WERI-Rb-1 (cell line): ENCODE results near the gene RUFY2.

Source experiments
- DNase-seq: peaks from one replicate; pipeline ENCODE4 v3.0.0-alpha.2; 2020
- H3K27ac ChIP-seq: fragments of 250-450 bp; sonication (Bioruptor Pico); 2 replicates; pipeline ENCODE4 v1.5.1; 2020; ENCODE audit warnings: mild to moderate bottlenecking, moderate library complexity
- H3K27me3 ChIP-seq: fragments of 250-450 bp; sonication (Bioruptor Pico); 2 replicates; pipeline ENCODE4 v1.5.1; 2021; ENCODE audit warnings: mild to moderate bottlenecking, low read depth, moderate library complexity; ENCODE audit not compliant: insufficient read depth, severe bottlenecking
- H3K36me3 ChIP-seq: fragments of 250-450 bp; sonication (Bioruptor Pico); 2 replicates; pipeline ENCODE4 v1.5.1; 2020; ENCODE audit warnings: mild to moderate bottlenecking, moderate library complexity
- H3K4me3 ChIP-seq: 2 replicates; pipeline ENCODE4 v1.5.1; 2011; ENCODE audit warnings: low read depth, mild to moderate bottlenecking, control low read depth, low read length
- H3K9me3 ChIP-seq: fragments of 250-450 bp; sonication (Bioruptor Pico); 2 replicates; pipeline ENCODE4 v1.5.1; 2021; ENCODE audit warnings: mild to moderate bottlenecking, moderate library complexity; ENCODE audit not compliant: severe bottlenecking
- TF ChIP-seq, protein P1 (sequence below): IDR thresholded peaks from 2 replicates; pipeline ENCODE4 v1.5.1; 2011; ENCODE audit warnings: low read depth, mild to moderate bottlenecking, control low read depth, inconsistent platforms, low read length

The RUFY2 gene

DNA sequence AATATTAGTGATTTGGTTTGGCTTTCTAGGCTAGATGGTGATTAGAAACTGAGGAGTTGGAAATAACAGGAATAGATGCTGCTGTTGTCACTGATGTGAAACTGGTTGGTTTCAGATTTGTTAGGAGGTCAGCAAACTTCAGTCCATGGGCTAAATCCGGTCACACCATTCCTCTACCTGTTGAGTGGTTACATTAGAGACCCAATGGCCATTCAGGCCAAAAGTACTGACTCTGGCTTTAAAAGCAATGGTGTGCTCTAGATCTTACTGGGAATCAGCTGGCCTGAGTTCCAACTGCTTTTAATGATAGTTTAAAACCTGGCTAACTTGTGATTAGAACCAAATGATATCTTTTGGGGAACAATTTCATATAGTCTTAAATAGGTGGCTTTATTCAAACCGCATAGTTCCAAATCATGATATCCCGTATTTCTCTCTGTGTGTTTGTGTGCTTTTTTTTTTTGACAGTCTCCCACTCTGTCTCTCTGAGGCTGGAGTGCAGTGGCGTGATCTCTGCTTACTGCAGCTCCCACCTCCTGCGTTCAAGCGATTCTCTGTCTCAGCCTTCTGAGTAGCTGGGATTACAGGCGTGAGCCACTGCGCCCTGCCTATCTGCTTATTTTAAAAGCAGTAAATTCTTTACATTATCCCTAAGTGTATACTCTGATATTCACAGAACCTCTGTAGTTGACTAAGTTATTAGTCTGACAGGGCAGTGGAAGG is 66.6 kb downstream of the RUFY2 start:
- DNase-seq, result no peak
- TF ChIP-seq, protein P1, sequence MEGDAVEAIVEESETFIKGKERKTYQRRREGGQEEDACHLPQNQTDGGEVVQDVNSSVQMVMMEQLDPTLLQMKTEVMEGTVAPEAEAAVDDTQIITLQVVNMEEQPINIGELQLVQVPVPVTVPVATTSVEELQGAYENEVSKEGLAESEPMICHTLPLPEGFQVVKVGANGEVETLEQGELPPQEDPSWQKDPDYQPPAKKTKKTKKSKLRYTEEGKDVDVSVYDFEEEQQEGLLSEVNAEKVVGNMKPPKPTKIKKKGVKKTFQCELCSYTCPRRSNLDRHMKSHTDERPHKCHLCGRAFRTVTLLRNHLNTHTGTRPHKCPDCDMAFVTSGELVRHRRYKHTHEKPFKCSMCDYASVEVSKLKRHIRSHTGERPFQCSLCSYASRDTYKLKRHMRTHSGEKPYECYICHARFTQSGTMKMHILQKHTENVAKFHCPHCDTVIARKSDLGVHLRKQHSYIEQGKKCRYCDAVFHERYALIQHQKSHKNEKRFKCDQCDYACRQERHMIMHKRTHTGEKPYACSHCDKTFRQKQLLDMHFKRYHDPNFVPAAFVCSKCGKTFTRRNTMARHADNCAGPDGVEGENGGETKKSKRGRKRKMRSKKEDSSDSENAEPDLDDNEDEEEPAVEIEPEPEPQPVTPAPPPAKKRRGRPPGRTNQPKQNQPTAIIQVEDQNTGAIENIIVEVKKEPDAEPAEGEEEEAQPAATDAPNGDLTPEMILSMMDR, result no peak
- Histone ChIP-seq H3K36me3 (peaks cover 99% of the 10 kb centered on the region), H3K27ac (no peak overlapping the region), H3K9me3 (no peaks in the 10 kb centered on the region), H3K27me3 (no peaks in the 10 kb centered on the region), H3K4me3 (no peak overlapping the region)

DNA sequence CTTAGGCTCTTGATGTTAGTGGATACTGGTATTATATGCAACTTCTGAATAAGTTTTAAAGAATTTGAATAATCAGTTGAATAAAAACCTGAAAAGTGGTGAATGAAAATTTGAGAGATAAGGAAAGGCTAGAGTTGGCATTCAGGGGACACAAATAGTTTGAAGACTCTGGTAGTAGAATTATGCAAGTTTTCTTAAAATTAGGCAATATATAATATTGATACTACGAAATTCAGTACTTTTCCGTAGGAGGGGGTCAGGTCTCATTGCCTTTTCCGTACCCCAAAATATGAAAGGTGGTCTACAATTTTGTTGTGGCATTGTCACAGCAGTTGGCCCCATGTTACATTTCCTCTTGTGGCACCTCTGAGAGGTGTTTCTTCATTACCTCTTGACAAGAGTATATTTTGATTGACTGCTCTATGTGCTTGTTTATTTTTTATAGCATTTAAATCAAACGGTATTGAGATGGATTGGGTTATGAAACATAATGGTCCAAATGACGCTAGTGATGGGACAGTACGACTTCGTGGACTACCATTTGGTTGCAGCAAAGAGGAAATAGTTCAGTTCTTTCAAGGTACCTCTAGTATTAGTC is 70.2 kb downstream of the RUFY2 start:
- Histone ChIP-seq H3K27me3 (no peaks in the 10 kb centered on the region), H3K27ac (no peak overlapping the region), H3K4me3 (no peak overlapping the region), H3K9me3 (no peaks in the 10 kb centered on the region), H3K36me3 (peaks cover 89% of the 10 kb centered on the region)
- DNase-seq, result no peak
- TF ChIP-seq, protein P1, result no peak

DNA sequence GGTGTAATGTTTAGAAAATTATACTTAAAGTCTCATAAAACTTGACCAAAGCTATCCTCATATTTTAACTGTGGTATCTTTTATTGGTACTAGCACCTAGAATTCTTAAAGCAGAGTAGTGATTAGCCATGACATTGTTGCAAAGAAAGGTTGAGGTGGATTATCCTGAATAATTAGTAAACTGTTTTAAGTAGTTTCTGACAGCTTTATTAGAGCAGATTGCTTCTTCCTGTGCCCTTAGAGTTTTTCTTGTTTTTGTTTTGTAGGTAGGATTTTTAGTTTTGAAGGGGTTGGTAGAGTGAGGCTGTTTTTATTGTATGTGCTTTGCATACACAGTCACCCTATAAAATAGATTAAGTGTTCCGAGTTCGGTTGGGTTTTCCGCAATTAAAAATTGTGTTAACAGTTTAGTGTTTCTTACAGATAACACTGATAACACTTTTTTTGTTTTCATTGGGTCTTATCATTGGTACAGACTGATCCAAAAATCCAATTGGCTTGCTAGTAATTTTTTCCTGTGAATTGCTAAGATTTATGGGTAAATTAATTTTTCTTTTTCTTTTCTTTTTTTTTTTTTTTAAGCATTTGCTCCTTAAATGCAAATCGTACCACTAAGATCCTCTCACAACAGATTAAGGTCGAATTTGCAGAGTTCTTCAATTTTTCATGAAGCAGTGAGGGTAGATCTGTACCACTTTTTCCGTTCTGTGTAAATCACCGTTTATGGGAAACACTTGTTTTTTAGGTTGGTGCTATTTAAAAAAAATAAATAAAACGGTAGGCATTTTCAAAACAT is 72.2 kb downstream of the RUFY2 start:
- H3K36me3 ChIP-seq, result peaks cover 69% of the 10 kb centered on the region

DNA sequence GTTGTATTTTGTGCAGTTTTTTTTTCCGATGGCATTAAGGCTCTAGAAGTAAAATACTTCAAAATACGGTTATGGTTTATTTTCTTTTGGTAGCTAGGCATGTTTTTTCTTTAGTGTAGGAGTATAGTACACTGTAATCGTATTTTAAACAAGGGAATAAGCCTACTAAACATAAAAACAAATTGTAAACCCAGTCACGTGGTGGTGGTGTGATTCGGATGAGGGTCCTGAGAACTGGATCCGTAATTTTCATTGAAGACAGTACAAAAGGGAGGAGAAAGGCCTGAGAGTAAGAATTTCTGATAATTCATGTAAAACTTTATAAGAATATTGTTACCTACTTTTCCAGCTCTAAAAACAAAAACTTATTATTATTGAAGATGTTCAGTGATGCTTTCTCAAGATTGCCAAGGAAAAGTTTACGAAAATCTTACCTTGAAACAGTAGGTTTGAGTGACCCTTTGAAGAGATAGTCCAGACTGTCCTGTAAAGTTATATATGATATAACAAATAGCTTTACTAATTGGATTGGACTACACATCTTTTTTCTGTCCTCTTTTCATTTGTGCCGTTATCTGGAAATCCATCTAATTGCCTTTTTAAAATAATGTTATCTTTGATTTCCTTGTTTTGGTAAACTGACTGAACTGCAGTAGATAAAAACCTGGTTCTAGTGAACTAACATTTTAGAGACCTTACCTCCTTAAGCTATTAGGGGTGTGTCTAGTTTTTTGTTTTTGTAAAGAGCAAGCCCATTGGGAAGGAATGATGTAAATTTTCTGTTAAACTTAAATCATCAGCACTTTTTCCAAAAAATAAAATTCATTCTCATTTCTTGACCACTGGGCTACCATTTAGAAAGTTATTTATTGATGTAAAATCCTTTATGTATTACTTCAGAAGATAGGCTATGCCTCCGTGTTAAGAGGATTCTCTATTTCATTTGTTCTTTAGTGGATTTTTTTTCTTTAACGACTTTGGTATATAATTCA is 73.3 kb downstream of the RUFY2 start:
- Histone ChIP-seq H3K27me3 (no peaks in the 10 kb centered on the region), H3K9me3 (no peaks in the 10 kb centered on the region), H3K36me3 (peaks cover 58% of the 10 kb centered on the region), H3K27ac (peak overlapping the region; percentile 100), H3K4me3 (peak overlapping the region; percentile 100)
- no peak for DNase-seq
- TF ChIP-seq, protein P1, result no peak

More for the DNA sequence above, 72.2 kb downstream of the RUFY2 start:
- Histone ChIP-seq H3K27me3 (no peaks in the 10 kb centered on the region), H3K9me3 (no peaks in the 10 kb centered on the region), H3K4me3 (peak overlapping the region; percentile 100), H3K27ac (no peak overlapping the region)
- TF ChIP-seq, protein P1, result no peak
- DNase-seq, result no peak

DNA sequence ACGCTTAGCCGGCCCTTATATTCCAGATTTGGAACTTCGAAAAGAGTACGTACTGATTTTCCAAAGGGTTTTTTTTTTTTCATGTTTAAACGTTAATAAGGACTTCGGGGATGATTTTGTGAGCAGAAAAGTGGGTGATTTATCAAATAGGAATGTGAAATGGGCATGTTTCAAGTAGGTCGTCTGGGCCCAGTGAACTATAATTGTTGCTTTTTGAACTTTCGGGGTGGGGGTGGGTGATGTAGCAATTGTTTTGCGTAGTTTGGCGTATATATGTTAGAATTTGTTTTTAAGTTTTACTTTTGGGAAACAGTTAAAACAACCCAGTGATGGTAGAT is 74.0 kb downstream of the RUFY2 start:
- Histone ChIP-seq H3K36me3 (peaks cover 51% of the 10 kb centered on the region), H3K27ac (peak overlapping the region; percentile 100), H3K4me3 (peak overlapping the region; percentile 100), H3K9me3 (no peaks in the 10 kb centered on the region), H3K27me3 (no peaks in the 10 kb centered on the region)
- DNase-seq, result no peak
- TF ChIP-seq, protein P1, result no peak
